OCI-LY1 (cell line): ENCODE data around the gene FTO.
"Not testable (repeated sequence)": the region's sequence is repeated elsewhere in the genome, so short reads cannot be mapped to it uniquely, and the experiment has no call there.

Experiments used
- H2AFZ ChIP-seq: fragments of 200-600 bp; sonication (generic), shearing (Covaris generic); 2 replicates; pipeline ENCODE4 v1.6.0; 2014; ENCODE audit warnings: antibody characterized with exemption, mild to moderate bottlenecking, low read length
- H3F3A ChIP-seq: fragments of 200-600 bp; sonication (generic), shearing (Covaris generic); 2 replicates; pipeline ENCODE4 v1.6.0; 2014; ENCODE audit warnings: mild to moderate bottlenecking, antibody characterized with exemption, low read length, moderate library complexity; ENCODE audit not compliant: insufficient read depth
- H3K27ac ChIP-seq: fragments of 200-600 bp; sonication (generic); 2 replicates; pipeline ENCODE4 v1.5.1; 2014; ENCODE audit warnings: low read length, mixed run types, mild to moderate bottlenecking, low read depth; ENCODE audit not compliant: poor library complexity, severe bottlenecking
- H3K27me3 ChIP-seq: fragments of 200-600 bp; sonication (generic); 2 replicates; pipeline ENCODE4 v1.6.0; 2014; ENCODE audit warnings: antibody characterized with exemption, mild to moderate bottlenecking, low read length, moderate library complexity; ENCODE audit not compliant: insufficient read depth
- H3K36me3 ChIP-seq: fragments of 200-600 bp; sonication (generic); 2 replicates; pipeline ENCODE4 v1.6.1; 2014; ENCODE audit warnings: mild to moderate bottlenecking, antibody characterized with exemption, low read length, moderate library complexity, mixed read lengths; ENCODE audit not compliant: insufficient read depth
- H3K4me1 ChIP-seq: fragments of 200-600 bp; sonication (generic); 2 replicates; pipeline ENCODE4 v1.5.1; 2014; ENCODE audit warnings: mild to moderate bottlenecking, low read length, moderate library complexity; ENCODE audit not compliant: insufficient read depth, severe bottlenecking
- H3K4me2 ChIP-seq: fragments of 200-600 bp; sonication (generic), shearing (Covaris generic); 2 replicates; pipeline ENCODE4 v1.6.1; 2014; ENCODE audit warnings: low read length
- H3K4me3 ChIP-seq: fragments of 200-600 bp; sonication (generic); 2 replicates; pipeline ENCODE4 v1.5.1; 2014; ENCODE audit warnings: low read length, low read depth, mild to moderate bottlenecking, mixed read lengths; ENCODE audit not compliant: poor library complexity, severe bottlenecking
- H3K79me2 ChIP-seq: fragments of 200-600 bp; shearing (Covaris generic); 2 replicates; pipeline ENCODE4 v1.6.1; 2016; ENCODE audit warnings: mixed run types, low read length, mixed read lengths; ENCODE audit not compliant: insufficient read depth
- H3K9ac ChIP-seq: fragments of 200-600 bp; sonication (generic), shearing (Covaris generic); 2 replicates; pipeline ENCODE4 v1.6.1; 2014; ENCODE audit warnings: mild to moderate bottlenecking, low read length, mixed read lengths
- H3K9me2 ChIP-seq: fragments of 200-600 bp; sonication (generic), shearing (Covaris generic); 2 replicates; pipeline ENCODE4 v1.6.1; 2014; ENCODE audit warnings: low read depth, mild to moderate bottlenecking, low read length, mixed read lengths
- H3K9me3 ChIP-seq: fragments of 200-600 bp; shearing (Covaris generic); 2 replicates; pipeline ENCODE4 v1.6.1; 2014; ENCODE audit warnings: low read length, mixed read lengths
- H4K20me1 ChIP-seq: fragments of 200-600 bp; sonication (generic), shearing (Covaris generic); 2 replicates; pipeline ENCODE4 v1.6.0; 2016; ENCODE audit warnings: mild to moderate bottlenecking, low read length; ENCODE audit not compliant: insufficient read depth
- CTCF ChIP-seq: fragments of 200-600 bp; sonication (generic), shearing (Covaris generic); IDR thresholded peaks from 2 replicates; pipeline ENCODE4 v1.5.1; 2017; ENCODE audit warnings: mild to moderate bottlenecking, antibody characterized with exemption, low read length, moderate library complexity, mixed read lengths
- EZH2 ChIP-seq: fragments of 200-600 bp; sonication (generic), shearing (Covaris generic); IDR thresholded peaks from 2 replicates; pipeline ENCODE4 v1.8.0; 2017; ENCODE audit warnings: borderline replicate concordance, mixed run types, mild to moderate bottlenecking, antibody characterized with exemption, low read length, moderate library complexity, mixed read lengths

FTO gene

DNA sequence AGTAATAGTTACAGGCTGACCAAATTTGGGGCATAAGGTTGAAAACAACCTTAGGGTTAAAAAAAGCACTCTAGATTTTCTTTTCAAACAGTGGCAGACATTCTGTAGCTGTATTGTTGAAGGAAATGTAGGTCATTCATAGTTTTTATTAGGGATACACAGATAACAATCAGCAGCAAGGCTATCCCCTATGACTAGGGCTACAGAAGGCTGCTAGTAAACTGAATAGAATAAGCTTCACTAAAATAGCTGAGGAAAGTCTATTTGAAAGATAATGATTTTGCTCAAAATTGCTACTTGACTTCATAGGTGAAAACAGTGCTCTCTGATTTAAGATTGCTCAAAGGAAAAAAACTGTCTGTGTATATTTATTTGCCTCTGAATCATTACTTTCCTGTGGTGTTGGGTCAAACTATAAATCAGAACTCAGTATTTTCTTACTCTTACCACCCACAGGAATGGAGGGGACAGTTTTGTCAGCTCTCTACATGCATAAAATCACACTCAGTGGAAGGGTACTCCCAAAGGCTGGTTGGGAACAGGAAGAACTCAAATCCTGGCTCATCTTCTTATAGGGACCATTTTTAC is 25.1 kb upstream of the FTO start:
- no peaks in the 10 kb centered on the region for H3K9me2 ChIP-seq
- H3K79me2 ChIP-seq = no peaks in the 10 kb centered on the region
- H3K4me3 ChIP-seq = no peak overlapping the region
- no peak overlapping the region for H3K4me2 ChIP-seq
- no peak overlapping the region for H3K27ac ChIP-seq
- no peaks in the 10 kb centered on the region for H3K36me3 ChIP-seq
- no peaks in the 10 kb centered on the region for H3F3A ChIP-seq
- no peaks in the 10 kb centered on the region for H3K9me3 ChIP-seq
- no peaks in the 10 kb centered on the region for H4K20me1 ChIP-seq
- no peak overlapping the region for H3K9ac ChIP-seq
- TF ChIP-seq CTCF (no peak), EZH2 (no peak)
- H3K27me3 ChIP-seq = no peaks in the 10 kb centered on the region
- H2AFZ ChIP-seq = no peak overlapping the region
- no peaks in the 10 kb centered on the region for H3K4me1 ChIP-seq

DNA sequence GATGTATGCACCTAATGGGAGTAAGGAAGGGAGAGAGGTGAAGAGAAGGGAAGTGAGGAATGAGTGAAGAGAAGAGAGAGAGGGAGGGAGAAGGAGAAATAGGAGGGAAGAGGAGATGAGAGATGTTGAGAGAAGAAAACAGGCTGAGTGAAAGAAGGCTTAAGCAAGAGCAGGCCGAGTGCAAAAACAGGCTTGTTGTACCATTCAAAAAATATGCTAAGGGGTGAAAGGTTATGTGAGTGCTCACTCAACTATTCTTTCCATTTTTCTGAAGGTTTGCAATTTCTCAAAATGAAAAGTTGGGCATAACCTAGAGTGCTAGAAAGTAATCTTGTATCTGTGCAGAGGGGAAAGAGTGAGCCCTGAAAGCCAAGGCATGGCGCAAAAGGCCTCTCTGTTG is 23.2 kb upstream of the FTO start:
- TF ChIP-seq CTCF = no peak
- TF ChIP-seq EZH2 = no peak
- no peak overlapping the region for H2AFZ ChIP-seq
- no peaks in the 10 kb centered on the region for H3K27me3 ChIP-seq
- no peaks in the 10 kb centered on the region for H4K20me1 ChIP-seq
- no peaks in the 10 kb centered on the region for H3K79me2 ChIP-seq
- H3K27ac ChIP-seq = no peak overlapping the region
- peaks cover 6% of the 10 kb centered on the region; the same call in 1 of the 2 replicates for H3K36me3 ChIP-seq
- H3F3A ChIP-seq = no peaks in the 10 kb centered on the region
- no peaks in the 10 kb centered on the region for H3K9me3 ChIP-seq
- H3K4me1 ChIP-seq = no peaks in the 10 kb centered on the region
- no peak overlapping the region for H3K4me3 ChIP-seq
- no peaks in the 10 kb centered on the region for H3K9me2 ChIP-seq
- H3K9ac ChIP-seq = no peak overlapping the region
- no peak overlapping the region for H3K4me2 ChIP-seq

DNA sequence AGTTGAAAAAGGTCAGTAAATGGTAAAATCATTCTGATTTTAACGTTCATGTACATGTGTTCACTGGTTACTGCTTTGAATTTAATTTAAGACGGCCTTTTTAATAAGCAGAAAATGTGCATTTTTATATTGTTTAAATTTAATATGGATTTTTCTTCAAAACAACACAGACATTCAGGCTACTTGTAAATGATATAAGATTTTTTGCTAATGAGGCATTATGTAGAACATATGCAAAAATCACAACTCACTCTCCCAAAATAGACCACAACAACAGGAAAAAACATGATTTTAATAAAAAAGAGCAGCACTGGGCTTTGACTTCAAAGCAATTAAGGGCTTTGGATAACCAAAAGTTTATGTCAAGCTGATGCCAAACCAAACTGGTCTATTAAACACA is 22.6 kb upstream of the FTO start:
- H3K9me3 ChIP-seq = no peaks in the 10 kb centered on the region
- no peaks in the 10 kb centered on the region for H3F3A ChIP-seq
- H4K20me1 ChIP-seq = no peaks in the 10 kb centered on the region
- peaks cover 6% of the 10 kb centered on the region; the same call in 1 of the 2 replicates for H3K36me3 ChIP-seq
- no peaks in the 10 kb centered on the region for H3K9me2 ChIP-seq
- H3K79me2 ChIP-seq = no peaks in the 10 kb centered on the region
- no peak overlapping the region for H2AFZ ChIP-seq
- no peaks in the 10 kb centered on the region for H3K27me3 ChIP-seq
- H3K4me1 ChIP-seq = no peaks in the 10 kb centered on the region
- no peak for TF ChIP-seq CTCF
- TF ChIP-seq EZH2 = no peak
- H3K27ac ChIP-seq = no peak overlapping the region
- H3K9ac ChIP-seq = no peak overlapping the region
- H3K4me2 ChIP-seq = no peak overlapping the region
- H3K4me3 ChIP-seq = no peak overlapping the region

- H3K4me3 ChIP-seq, H3K36me3 ChIP-seq, H4K20me1 ChIP-seq, H3K9ac ChIP-seq, H3K79me2 ChIP-seq, H3K9me3 ChIP-seq, H3K27me3 ChIP-seq, H3K4me2 ChIP-seq, H3K9me2 ChIP-seq, H2AFZ ChIP-seq, H3K27ac ChIP-seq, H3K4me1 ChIP-seq, H3F3A ChIP-seq: not testable (repeated sequence)
Observed at GRCh38 chr16:53685334-53685733, 18.6 kb upstream of the FTO start.
